ENCODE data around the gene PIH1D1. TPM values are rescaled to one million over a fixed set of nuclear protein-coding genes. Genes with fewer than 3 reads are reported as not detected.

PIH1D1 gene
- total and polyA plus RNA-seq, 2 donors (not counting 3 experiments of a cell fraction or from before 2014, with no cell fraction given): 83.2 to 86.9 TPM

DNA sequence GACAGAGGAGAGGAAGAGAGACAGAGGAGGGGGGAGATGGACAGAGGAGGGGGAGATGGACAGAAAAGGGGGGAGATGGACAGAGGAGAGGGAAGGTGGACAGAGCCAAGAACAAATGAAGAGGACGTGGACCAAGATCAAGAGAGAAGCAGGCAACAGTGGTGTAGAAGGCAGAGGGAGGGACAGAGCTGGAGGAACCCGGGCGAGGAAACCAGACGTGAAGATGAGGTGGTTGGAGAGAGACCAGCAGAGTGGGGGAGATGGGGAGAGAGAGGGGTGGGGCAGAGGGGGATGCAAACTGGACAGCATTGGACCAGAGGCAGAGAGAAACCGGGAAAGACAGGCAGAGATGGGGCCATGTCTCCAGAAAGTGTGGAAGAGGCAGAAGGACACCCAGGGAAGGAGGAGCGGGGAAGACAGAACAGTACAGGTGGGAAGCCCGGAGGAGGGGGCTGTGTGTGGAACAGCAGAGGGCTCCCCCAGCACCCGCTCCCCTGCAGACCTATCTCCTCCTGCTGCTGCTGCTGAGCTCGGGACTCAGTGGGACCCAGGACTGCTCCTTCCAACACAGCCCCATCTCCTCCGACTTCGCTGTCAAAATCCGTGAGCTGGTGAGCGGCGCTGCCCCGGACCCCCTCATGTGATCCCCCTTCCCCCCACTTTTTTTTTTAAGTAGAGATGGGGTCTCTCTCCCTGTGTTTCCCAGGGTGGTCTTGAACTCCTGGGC lies 23.7 kb upstream of the PIH1D1 start:
- Histone ChIP-seq H3K4me3 (replicated peaks in 1 of 3; ENCODE audit: insufficient read depth in 1 of 3, low read depth in 1 of 3, low read length in 3 of 3) (no peak overlapping the region), H4K20me1 (replicated peaks; ENCODE audit: control insufficient read depth, extremely low read depth, insufficient read depth, low read length) (no peaks in the 10 kb centered on the region), H3K9me3 (replicated peaks; ENCODE audit: control insufficient read depth, insufficient read depth, low read length) (no peaks in the 10 kb centered on the region), H3K4me2 (ENCODE audit: insufficient read depth, low read length) (no peak overlapping the region), H3K9me1 (replicated peaks; ENCODE audit: control insufficient read depth, extremely low read depth, insufficient read depth, low read length) (no peaks in the 10 kb centered on the region), H3K36me3 (ENCODE audit: control insufficient read depth in 2 of 2, extremely low read depth in 1 of 2, insufficient read depth in 2 of 2, low read length in 2 of 2) (no peaks in the 10 kb centered on the region), H2AFZ (ENCODE audit: low read depth, low read length) (no peak overlapping the region), H3K27me3 (ENCODE audit: control insufficient read depth in 2 of 2, insufficient read depth in 2 of 2, low read length in 2 of 2) (no peaks in the 10 kb centered on the region), H3K79me2 (ENCODE audit: control insufficient read depth, insufficient read depth, low read length) (no peaks in the 10 kb centered on the region), H3K9ac (replicated peaks; ENCODE audit: extremely low read depth, insufficient read depth, low read length) (no peak overlapping the region), H3K4me1 (ENCODE audit: control insufficient read depth, extremely low read depth, insufficient read depth, low read length) (peaks cover 6% of the 10 kb centered on the region), H3K27ac (ENCODE audit: insufficient read depth, low read depth, low read length) (no peak overlapping the region)
- dilution Hi-C loops (cut with MboI; ENCODE audit: extremely low pct_ligation_motif_present, low sequenced_read_pairs) (no loop called here), intact Hi-C loops (cut with micrococcal nuclease) (loop anchor here (1.0 to 2.0 kb wide), 2 partner anchors 23 to 37 kb away; partner anchors contain the start of genes ALDH16A1 and FCGRT)
- POLR2A ChIA-PET: interaction anchor here (1.4 kb wide), 1 partner anchor 14 kb away, joined by 4 read pairs; no protein-coding TSS in a partner anchor
- DNase-seq (ENCODE audit: low read depth, low spot score): no peak
- BruUV-seq (replicated peaks): no TSS peak
- no peak for TF ChIP-seq FOS (IDR thresholded peaks at IDR 0.05; ENCODE audit: borderline replicate concordance, insufficient read depth, low read length)
- no peak for TF ChIP-seq GATA2 (IDR thresholded peaks at IDR 0.05; ENCODE audit: insufficient read depth, insufficient read length, low read depth, low read length)
- no peak for TF ChIP-seq JUN (IDR thresholded peaks at IDR 0.05; ENCODE audit: borderline replicate concordance, insufficient read depth, insufficient read length, low read depth)
- no peak for TF ChIP-seq MYC (IDR thresholded peaks at IDR 0.05; ENCODE audit: low read depth, low read length)
- TF ChIP-seq, protein P1, sequence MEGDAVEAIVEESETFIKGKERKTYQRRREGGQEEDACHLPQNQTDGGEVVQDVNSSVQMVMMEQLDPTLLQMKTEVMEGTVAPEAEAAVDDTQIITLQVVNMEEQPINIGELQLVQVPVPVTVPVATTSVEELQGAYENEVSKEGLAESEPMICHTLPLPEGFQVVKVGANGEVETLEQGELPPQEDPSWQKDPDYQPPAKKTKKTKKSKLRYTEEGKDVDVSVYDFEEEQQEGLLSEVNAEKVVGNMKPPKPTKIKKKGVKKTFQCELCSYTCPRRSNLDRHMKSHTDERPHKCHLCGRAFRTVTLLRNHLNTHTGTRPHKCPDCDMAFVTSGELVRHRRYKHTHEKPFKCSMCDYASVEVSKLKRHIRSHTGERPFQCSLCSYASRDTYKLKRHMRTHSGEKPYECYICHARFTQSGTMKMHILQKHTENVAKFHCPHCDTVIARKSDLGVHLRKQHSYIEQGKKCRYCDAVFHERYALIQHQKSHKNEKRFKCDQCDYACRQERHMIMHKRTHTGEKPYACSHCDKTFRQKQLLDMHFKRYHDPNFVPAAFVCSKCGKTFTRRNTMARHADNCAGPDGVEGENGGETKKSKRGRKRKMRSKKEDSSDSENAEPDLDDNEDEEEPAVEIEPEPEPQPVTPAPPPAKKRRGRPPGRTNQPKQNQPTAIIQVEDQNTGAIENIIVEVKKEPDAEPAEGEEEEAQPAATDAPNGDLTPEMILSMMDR (IDR thresholded peaks at IDR 0.05; ENCODE audit: extremely low read depth in 1 of 2, insufficient read depth in 1 of 2, low read depth in 1 of 2, low read length in 2 of 2): no peak
- TF ChIP-seq POLR2AphosphoS5 (IDR thresholded peaks at IDR 0.05; ENCODE audit: insufficient read depth, low read depth, low read length): no peak
- no peak for TF ChIP-seq EZH2 (IDR thresholded peaks at IDR 0.05; ENCODE audit: borderline replicate concordance, low read depth, low read length, severe bottlenecking)
- TF ChIP-seq, protein P2, sequence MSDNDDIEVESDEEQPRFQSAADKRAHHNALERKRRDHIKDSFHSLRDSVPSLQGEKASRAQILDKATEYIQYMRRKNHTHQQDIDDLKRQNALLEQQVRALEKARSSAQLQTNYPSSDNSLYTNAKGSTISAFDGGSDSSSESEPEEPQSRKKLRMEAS (IDR thresholded peaks at IDR 0.05; ENCODE audit: insufficient read depth, insufficient read length): no peak
- no peak for TF ChIP-seq POLR2A (IDR thresholded peaks at IDR 0.05; ENCODE audit: low read depth, low read length)
- no peak for FAIRE-seq
- CTCF ChIA-PET: interaction anchor here (0.6 to 2.2 kb wide), 10 partner anchors 9 to 112 kb away, joined by 3 to 13 read pairs (median 4); partner anchors contain the start of genes DKKL1, PIH1D1 and RPS11

All from endothelial cell of umbilical vein (primary cell).